ENCODE measurements around the gene RABGAP1L.
"Not testable (repeated sequence)": the region's sequence is repeated elsewhere in the genome, so short reads cannot be mapped to it uniquely, and the experiment has no call there.

The RABGAP1L gene

GRCh38 chr1:174308604-174309003 lies 149.3 kb downstream of the RABGAP1L start:
- no peaks in the 10 kb centered on the region for H3K4me1 ChIP-seq (ENCODE audit: insufficient read depth, insufficient read length)
- H3K9me3 ChIP-seq (ENCODE audit: insufficient read depth, low read length), result no peaks in the 10 kb centered on the region
- no peak for TF ChIP-seq YY1 (IDR thresholded peaks at IDR 0.05; ENCODE audit: insufficient read depth, insufficient read length)
- TF ChIP-seq SUZ12 (IDR thresholded peaks at IDR 0.05; ENCODE audit: extremely low read depth, insufficient read depth, insufficient read length), result no peak
- TF ChIP-seq ZNF274 (IDR thresholded peaks at IDR 0.05; ENCODE audit: low read depth, low read length), result no peak
- H3K9ac ChIP-seq (ENCODE audit: insufficient read length, low read depth), result no peak overlapping the region
- H3K36me3 ChIP-seq (ENCODE audit: insufficient read depth, insufficient read length, low read length), result no peaks in the 10 kb centered on the region
- no peaks in the 10 kb centered on the region for H3K27me3 ChIP-seq (ENCODE audit: insufficient read depth, insufficient read length)
- no peak overlapping the region for H3K4me3 ChIP-seq (ENCODE audit: insufficient read length, low read depth)
- no peak for DNase-seq (ENCODE audit: low read depth, low spot score)

GRCh38 chr1:174309490-174309889 lies 150.2 kb downstream of the RABGAP1L start:
- no peaks in the 10 kb centered on the region for H3K36me3 ChIP-seq (ENCODE audit: insufficient read depth, insufficient read length, low read length)
- H3K9ac ChIP-seq (ENCODE audit: insufficient read length, low read depth), result no peak overlapping the region
- no peak for DNase-seq (ENCODE audit: low read depth, low spot score)
- H3K9me3 ChIP-seq (ENCODE audit: insufficient read depth, low read length), result peaks cover 4% of the 10 kb centered on the region; the same call in 1 of the 2 replicates
- no peaks in the 10 kb centered on the region for H3K4me1 ChIP-seq (ENCODE audit: insufficient read depth, insufficient read length)
- H3K4me3 ChIP-seq (ENCODE audit: insufficient read length, low read depth), result no peak overlapping the region
- TF ChIP-seq YY1 (IDR thresholded peaks at IDR 0.05; ENCODE audit: insufficient read depth, insufficient read length) (no peak), ZNF274 (IDR thresholded peaks at IDR 0.05; ENCODE audit: low read depth, low read length) (no peak), SUZ12 (IDR thresholded peaks at IDR 0.05; ENCODE audit: extremely low read depth, insufficient read depth, insufficient read length) (no peak)
- H3K27me3 ChIP-seq (ENCODE audit: insufficient read depth, insufficient read length), result no peaks in the 10 kb centered on the region

DNA sequence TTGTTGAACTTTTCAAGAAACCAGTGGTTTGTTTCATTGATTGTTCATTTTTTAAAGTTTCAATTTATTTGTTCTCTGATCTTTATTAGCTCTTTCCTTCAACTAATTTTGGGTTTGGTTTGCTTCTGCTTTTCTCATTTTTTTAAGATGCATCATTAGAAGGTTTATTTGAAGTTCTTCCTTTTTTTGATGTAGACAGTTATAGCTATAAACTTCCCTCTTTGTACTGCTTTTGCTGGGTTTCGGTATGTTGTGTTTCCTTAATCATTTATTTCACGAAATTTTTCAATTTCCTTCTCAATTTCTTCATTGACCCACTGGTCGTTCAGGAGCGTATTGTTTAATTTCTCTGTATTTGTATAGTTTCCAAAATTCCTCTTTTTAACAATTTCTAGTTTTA lies 155.1 kb downstream of the RABGAP1L start:
- Histone ChIP-seq H3K27me3 (ENCODE audit: insufficient read depth, insufficient read length) (no peaks in the 10 kb centered on the region), H3K36me3 (ENCODE audit: insufficient read depth, insufficient read length, low read length) (no peaks in the 10 kb centered on the region), H3K4me1 (ENCODE audit: insufficient read depth, insufficient read length) (no peaks in the 10 kb centered on the region), H3K4me3 (ENCODE audit: insufficient read length, low read depth) (no peak overlapping the region), H3K9me3 (ENCODE audit: insufficient read depth, low read length) (peaks cover 23% of the 10 kb centered on the region), H3K9ac (ENCODE audit: insufficient read length, low read depth) (no peak overlapping the region)
- DNase-seq (ENCODE audit: low read depth, low spot score), result no peak
- TF ChIP-seq ZNF274 (IDR thresholded peaks at IDR 0.05; ENCODE audit: low read depth, low read length) (no peak), SUZ12 (IDR thresholded peaks at IDR 0.05; ENCODE audit: extremely low read depth, insufficient read depth, insufficient read length) (no peak), YY1 (IDR thresholded peaks at IDR 0.05; ENCODE audit: insufficient read depth, insufficient read length) (no peak)

GRCh38 chr1:174315239-174315638 lies 155.9 kb downstream of the RABGAP1L start:
- TF ChIP-seq SUZ12 (IDR thresholded peaks at IDR 0.05; ENCODE audit: extremely low read depth, insufficient read depth, insufficient read length), result no peak
- TF ChIP-seq YY1 (IDR thresholded peaks at IDR 0.05; ENCODE audit: insufficient read depth, insufficient read length), result no peak
- no peak for TF ChIP-seq ZNF274 (IDR thresholded peaks at IDR 0.05; ENCODE audit: low read depth, low read length)
- Histone ChIP-seq H3K27me3 (ENCODE audit: insufficient read depth, insufficient read length) (no peaks in the 10 kb centered on the region), H3K9me3 (ENCODE audit: insufficient read depth, low read length) (peaks cover 30% of the 10 kb centered on the region), H3K4me3 (ENCODE audit: insufficient read length, low read depth) (no peak overlapping the region), H3K36me3 (ENCODE audit: insufficient read depth, insufficient read length, low read length) (no peaks in the 10 kb centered on the region), H3K4me1 (ENCODE audit: insufficient read depth, insufficient read length) (no peaks in the 10 kb centered on the region), H3K9ac (ENCODE audit: insufficient read length, low read depth) (no peak overlapping the region)
- DNase-seq (ENCODE audit: low read depth, low spot score), result no peak

DNA sequence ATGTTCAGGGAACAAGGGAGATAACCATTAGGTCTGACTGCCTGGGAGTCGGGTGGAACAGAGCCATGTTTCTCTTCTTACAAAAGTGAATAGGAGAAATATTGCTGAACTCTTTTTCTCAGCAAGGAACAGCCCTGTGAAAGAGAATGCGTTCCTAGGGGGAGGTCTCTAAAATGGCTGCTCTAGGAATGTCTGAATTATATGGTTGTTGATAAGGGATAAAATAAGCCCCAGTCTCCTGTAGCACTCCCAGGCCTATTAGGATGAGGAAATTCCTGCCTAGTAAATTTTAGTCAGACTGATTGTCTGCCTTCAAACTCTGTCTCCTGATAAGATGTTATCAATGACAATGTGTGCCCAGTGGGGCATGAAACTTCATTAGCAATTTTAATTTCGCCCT lies 161.6 kb downstream of the RABGAP1L start:
- H3K36me3 ChIP-seq (ENCODE audit: insufficient read depth, insufficient read length, low read length); H3K4me3 ChIP-seq (ENCODE audit: insufficient read length, low read depth); H3K9ac ChIP-seq (ENCODE audit: insufficient read length, low read depth); DNase-seq (ENCODE audit: low read depth, low spot score); H3K27me3 ChIP-seq (ENCODE audit: insufficient read depth, insufficient read length); H3K4me1 ChIP-seq (ENCODE audit: insufficient read depth, insufficient read length): not testable (repeated sequence)
- H3K9me3 ChIP-seq (ENCODE audit: insufficient read depth, low read length), result peaks cover 40% of the 10 kb centered on the region

- DNase-seq (ENCODE audit: low read depth, low spot score), result no peak
- H3K36me3 ChIP-seq (ENCODE audit: insufficient read depth, insufficient read length, low read length), result no peaks in the 10 kb centered on the region
- H3K4me3 ChIP-seq (ENCODE audit: insufficient read length, low read depth), result no peak overlapping the region
- no peaks in the 10 kb centered on the region for H3K27me3 ChIP-seq (ENCODE audit: insufficient read depth, insufficient read length)
- TF ChIP-seq ZNF274 (IDR thresholded peaks at IDR 0.05; ENCODE audit: low read depth, low read length) (no peak), YY1 (IDR thresholded peaks at IDR 0.05; ENCODE audit: insufficient read depth, insufficient read length) (no peak), SUZ12 (IDR thresholded peaks at IDR 0.05; ENCODE audit: extremely low read depth, insufficient read depth, insufficient read length) (no peak)
- H3K4me1 ChIP-seq (ENCODE audit: insufficient read depth, insufficient read length), result no peaks in the 10 kb centered on the region
- H3K9me3 ChIP-seq (ENCODE audit: insufficient read depth, low read length), result peaks cover 54% of the 10 kb centered on the region
- H3K9ac ChIP-seq (ENCODE audit: insufficient read length, low read depth), result no peak overlapping the region
Observed at GRCh38 chr1:174322202-174322862, 163.0 kb downstream of the RABGAP1L start.

GRCh38 chr1:174324493-174324892 lies 165.2 kb downstream of the RABGAP1L start:
- Histone ChIP-seq H3K9ac (ENCODE audit: insufficient read length, low read depth) (no peak overlapping the region), H3K36me3 (ENCODE audit: insufficient read depth, insufficient read length, low read length) (no peaks in the 10 kb centered on the region), H3K4me1 (ENCODE audit: insufficient read depth, insufficient read length) (no peaks in the 10 kb centered on the region), H3K27me3 (ENCODE audit: insufficient read depth, insufficient read length) (no peaks in the 10 kb centered on the region), H3K9me3 (ENCODE audit: insufficient read depth, low read length) (peaks cover 51% of the 10 kb centered on the region), H3K4me3 (ENCODE audit: insufficient read length, low read depth) (no peak overlapping the region)
- TF ChIP-seq YY1 (IDR thresholded peaks at IDR 0.05; ENCODE audit: insufficient read depth, insufficient read length) (no peak), SUZ12 (IDR thresholded peaks at IDR 0.05; ENCODE audit: extremely low read depth, insufficient read depth, insufficient read length) (no peak), ZNF274 (IDR thresholded peaks at IDR 0.05; ENCODE audit: low read depth, low read length) (no peak)
- DNase-seq (ENCODE audit: low read depth, low spot score), result no peak

Data from NT2/D1 (cell line).